22Rv1 (cell line): ENCODE measurements around the gene WFDC6.

Experiments used
- H3K27ac ChIP-seq: fragments of 450-650 bp; 2 replicates; pipeline ENCODE4 v1.5.1; 2017
- CTCF ChIP-seq: fragments of 450-650 bp; IDR thresholded peaks from 2 replicates; pipeline ENCODE4 v1.5.1; 2017; ENCODE audit warnings: mild to moderate bottlenecking
- ZFX ChIP-seq: fragments of 450-650 bp; IDR thresholded peaks from 2 replicates; pipeline ENCODE4 v1.6.1; 2017; ENCODE audit warnings: antibody characterized with exemption, borderline replicate concordance

WFDC6 gene

GRCh38 chr20:45547206-45547770 is 8.0 kb upstream of the WFDC6 start, which contains the start of gene EPPIN:
EPPIN (minus strand) TSS chr20:45547401; CDS start chr20:45547357, 44 bp downstream.
- no peak for TF ChIP-seq CTCF
- TF ChIP-seq ZFX = no peak
- H3K27ac ChIP-seq = no peak within 1 kb of the TSS

- TF ChIP-seq ZFX (no peak), CTCF (peak; percentile 31)
- H3K27ac ChIP-seq = no peak overlapping the region
Measured at GRCh38 chr20:45545754-45546453, 6.6 kb upstream of the WFDC6 start.

GRCh38 chr20:45545351-45545750 is 6.1 kb upstream of the WFDC6 start:
- H3K27ac ChIP-seq = no peak overlapping the region
- no peak for TF ChIP-seq ZFX
- TF ChIP-seq CTCF = no peak

GRCh38 chr20:45538209-45538799 is 978 bp downstream of the WFDC6 start:
- H3K27ac ChIP-seq = no peak overlapping the region
- TF ChIP-seq CTCF = peak; percentile 20
- TF ChIP-seq ZFX = no peak

GRCh38 chr20:45527294-45527693 is 12.0 kb downstream of the WFDC6 start:
- TF ChIP-seq CTCF (no peak), ZFX (no peak)
- H3K27ac ChIP-seq = no peak overlapping the region

GRCh38 chr20:45523821-45524220 is 15.5 kb downstream of the WFDC6 start:
- no peak for TF ChIP-seq CTCF
- TF ChIP-seq ZFX = no peak
- no peak overlapping the region for H3K27ac ChIP-seq

- H3K27ac ChIP-seq = no peak overlapping the region
- TF ChIP-seq CTCF (no peak), ZFX (no peak)
Measured at GRCh38 chr20:45518282-45518681, 21.0 kb downstream of the WFDC6 start.
